ENCODE data around the gene FES. TPM values are rescaled to one million over a fixed set of nuclear protein-coding genes. Genes with fewer than 3 reads are reported as not detected.

FES gene
- total RNA-seq, 2 donors from 2014 or later: 9.3 to 14.9 TPM

- Histone ChIP-seq H3K9me3 (no peaks in the 10 kb centered on the region), H3K4me3 (no peak overlapping the region), H3K4me1 (peaks cover 0 to 15% of the 10 kb centered on the region in 2 donors), H3K36me3 (peaks cover 68% of the 10 kb centered on the region), H3K27me3 (no peaks in the 10 kb centered on the region), H3K27ac (no peak overlapping the region)
- no peak for DNase-seq (ENCODE audit: low spot score)
- no peak for TF ChIP-seq CTCF (IDR thresholded peaks at IDR 0.05)
These were observed 55.5 kb downstream of the FES start for GRCh38 chr15:90939756-90940155.

GRCh38 chr15:90941038-90941437 lies 56.7 kb downstream of the FES start:
- no peak for DNase-seq (ENCODE audit: low spot score)

GRCh38 chr15:90942354-90943120 lies 58.2 kb downstream of the FES start:
- peaks cover 91% of the 10 kb centered on the region for H3K36me3 ChIP-seq
- no peak for DNase-seq (ENCODE audit: low spot score)
- no peaks in the 10 kb centered on the region for H3K4me1 ChIP-seq
- no peaks in the 10 kb centered on the region for H3K9me3 ChIP-seq
- no peak overlapping the region for H3K27ac ChIP-seq
- H3K4me3 ChIP-seq: no peak overlapping the region
- H3K27me3 ChIP-seq: no peaks in the 10 kb centered on the region
- no peak for TF ChIP-seq CTCF (IDR thresholded peaks at IDR 0.05)

More at GRCh38 chr15:90941038-90941437, 56.7 kb downstream of the FES start:
- Histone ChIP-seq H3K4me1 (peaks cover 0 to 8% of the 10 kb centered on the region in 2 donors), H3K9me3 (no peaks in the 10 kb centered on the region), H3K27me3 (no peaks in the 10 kb centered on the region), H3K4me3 (no peak overlapping the region), H3K27ac (no peak overlapping the region), H3K36me3 (peaks cover 76% of the 10 kb centered on the region)
- TF ChIP-seq CTCF (IDR thresholded peaks at IDR 0.05): no peak

GRCh38 chr15:90945091-90945490 lies 60.8 kb downstream of the FES start:
- H3K27me3 ChIP-seq: no peaks in the 10 kb centered on the region
- no peak overlapping the region for H3K27ac ChIP-seq
- DNase-seq (ENCODE audit: low spot score): no peak
- peaks cover 93% of the 10 kb centered on the region for H3K36me3 ChIP-seq
- no peak overlapping the region for H3K4me3 ChIP-seq
- H3K9me3 ChIP-seq: no peaks in the 10 kb centered on the region
- no peak for TF ChIP-seq CTCF (IDR thresholded peaks at IDR 0.05)
- no peaks in the 10 kb centered on the region for H3K4me1 ChIP-seq

Other genes starting within 250 kb of the FES start
- gene BLM, start 167.2 kb upstream of the FES start, total RNA-seq: 10 to 100 TPM; 19.3 to 26.7 TPM
- gene FURIN, start 15.9 kb upstream of the FES start, total RNA-seq: 10 to 100 TPM; 57.1 to 82.8 TPM
- gene MAN2A2, start 18.8 kb downstream of the FES start, total RNA-seq: 10 to 100 TPM; 41.7 to 42.3 TPM
- 10 to 100 TPM; 14.9 to 17.9 TPM for gene HDDC3, start 48.0 kb downstream of the FES start, total RNA-seq
- gene UNC45A, start 50.8 kb downstream of the FES start, total RNA-seq: 10 to 100 TPM; 17.4 to 19.0 TPM
- 1 to 10 TPM; 6.8 to 9.5 TPM for gene RCCD1, start 70.4 kb downstream of the FES start, total RNA-seq
- gene PRC1, start 110.0 kb downstream of the FES start, total RNA-seq: 10 to 100 TPM in 1 of 2 donors, 1 to 10 TPM in 1; 4.8 to 12.9 TPM
- gene VPS33B, start 138.1 kb downstream of the FES start, total RNA-seq: 1 to 10 TPM; 5.8 to 6.1 TPM
- under 1 TPM; 0.24 to 0.56 TPM for gene SV2B, start 215.8 kb downstream of the FES start, total RNA-seq